DND-41 (cell line): ENCODE data around the gene SIN3B.

Experiments used
- ATAC-seq: fragments of 200-7000 bp; cut with Tn5 transposase; 3 replicates; pipeline ENCODE4 v1.9.1; 2021; ENCODE audit warnings: low read depth; ENCODE audit not compliant: insufficient read depth
- DNase-seq: peaks from one replicate; pipeline ENCODE4 v3.0.0-alpha.2; 2020
- H2AFZ ChIP-seq: 2 replicates; pipeline ENCODE4 v1.6.0; 2012; ENCODE audit warnings: low read depth, low read length
- H3K27ac ChIP-seq: 2 replicates; pipeline ENCODE4 v1.5.1; 2012; ENCODE audit warnings: low read length, inconsistent platforms
- H3K27me3 ChIP-seq: fragments of 200-600 bp; sonication (generic); 2 replicates; pipeline ENCODE4 v1.6.0; 2012; ENCODE audit warnings: low read length, mild to moderate bottlenecking, inconsistent platforms; ENCODE audit not compliant: insufficient read depth, poor library complexity
- H3K36me3 ChIP-seq: 2 replicates; pipeline ENCODE4 v1.5.1; 2012; ENCODE audit warnings: low read length, inconsistent platforms; ENCODE audit not compliant: insufficient read depth
- H3K4me1 ChIP-seq: 2 replicates; pipeline ENCODE4 v1.5.1; 2012; ENCODE audit warnings: mild to moderate bottlenecking, low read length; ENCODE audit not compliant: insufficient read depth
- H3K4me2 ChIP-seq: 2 replicates; pipeline ENCODE4 v1.6.0; 2012; ENCODE audit warnings: mild to moderate bottlenecking, moderate library complexity, low read length, inconsistent platforms; ENCODE audit not compliant: insufficient read depth
- H3K4me3 ChIP-seq, 2 experiments: fragments of 200-600 bp in 1 of 2; shearing (Covaris generic) in 1 of 2; 2 replicates each; pipeline ENCODE4 v1.5.1; 2012 to 2016; ENCODE audit warnings: inconsistent platforms in 2 of 2, low read length in 2 of 2, mild to moderate bottlenecking in 2 of 2, low read depth in 1 of 2, moderate library complexity in 1 of 2
- H3K79me2 ChIP-seq: 2 replicates; pipeline ENCODE4 v1.6.0; 2012; ENCODE audit warnings: low read length, inconsistent platforms; ENCODE audit not compliant: insufficient read depth
- H3K9ac ChIP-seq: 2 replicates; pipeline ENCODE4 v1.6.0; 2012; ENCODE audit warnings: low read depth, mild to moderate bottlenecking, inconsistent platforms, low read length, moderate library complexity
- H3K9me3 ChIP-seq: 2 replicates; pipeline ENCODE4 v1.5.1; 2012; ENCODE audit warnings: low read length, moderate library complexity, mild to moderate bottlenecking, inconsistent platforms; ENCODE audit not compliant: insufficient read depth, severe bottlenecking
- H4K20me1 ChIP-seq: 2 replicates; pipeline ENCODE4 v1.6.0; 2012; ENCODE audit warnings: low read length; ENCODE audit not compliant: insufficient read depth
- CTCF ChIP-seq: IDR thresholded peaks from 2 replicates; pipeline ENCODE4 v1.5.1; 2012; ENCODE audit warnings: borderline replicate concordance, low read length, moderate library complexity, mild to moderate bottlenecking; ENCODE audit not compliant: poor library complexity, severe bottlenecking; ENCODE audit errors: extremely low read depth
- EZH2 ChIP-seq: IDR thresholded peaks from 3 replicates; pipeline ENCODE4 v1.6.1; 2012; ENCODE audit warnings: borderline replicate concordance, low read depth, mild to moderate bottlenecking, moderate library complexity, low read length, inconsistent platforms; ENCODE audit not compliant: severe bottlenecking

Gene SIN3B

GRCh38 chr19:16875584-16876555 is 46.7 kb downstream of the SIN3B start:
- H3K9ac ChIP-seq: no peak overlapping the region

GRCh38 chr19:16876904-16877361 is 47.7 kb downstream of the SIN3B start:
- no peak overlapping the region for H3K9ac ChIP-seq
- no peak overlapping the region for H2AFZ ChIP-seq
- peaks cover 14% of the 10 kb centered on the region for H3K79me2 ChIP-seq
- peaks cover 74% of the 10 kb centered on the region for H3K36me3 ChIP-seq
- ATAC-seq (no peak), DNase-seq (no peak)
- peaks cover 16% of the 10 kb centered on the region for H3K9me3 ChIP-seq
- no peak for TF ChIP-seq CTCF
- TF ChIP-seq EZH2: no peak
- H3K27ac ChIP-seq: no peak overlapping the region
- no peaks in the 10 kb centered on the region for H3K4me1 ChIP-seq
- H3K4me2 ChIP-seq: no peak overlapping the region
- H3K27me3 ChIP-seq: no peaks in the 10 kb centered on the region
- peaks cover 6% of the 10 kb centered on the region for H4K20me1 ChIP-seq
- no peak overlapping the region for H3K4me3 ChIP-seq

More at GRCh38 chr19:16875584-16876555, 46.7 kb downstream of the SIN3B start:
- no peak overlapping the region for H3K27ac ChIP-seq
- H3K4me1 ChIP-seq: no peaks in the 10 kb centered on the region
- H2AFZ ChIP-seq: no peak overlapping the region
- ATAC-seq (no peak), DNase-seq (no peak)
- TF ChIP-seq CTCF (no peak), EZH2 (no peak)
- H3K4me2 ChIP-seq: no peak overlapping the region
- H4K20me1 ChIP-seq: peaks cover 6% of the 10 kb centered on the region
- H3K79me2 ChIP-seq: peaks cover 14% of the 10 kb centered on the region
- no peaks in the 10 kb centered on the region for H3K27me3 ChIP-seq
- H3K36me3 ChIP-seq: peaks cover 83% of the 10 kb centered on the region
- H3K4me3 ChIP-seq: no peak overlapping the region
- peaks cover 5% of the 10 kb centered on the region for H3K9me3 ChIP-seq

GRCh38 chr19:16877581-16877980 is 48.4 kb downstream of the SIN3B start:
- Histone ChIP-seq H3K4me3 (no peak overlapping the region), H3K9ac (no peak overlapping the region), H3K4me1 (no peaks in the 10 kb centered on the region), H3K79me2 (peaks cover 14% of the 10 kb centered on the region), H4K20me1 (peaks cover 6% of the 10 kb centered on the region), H3K36me3 (peaks cover 70% of the 10 kb centered on the region), H3K9me3 (peaks cover 22% of the 10 kb centered on the region), H3K4me2 (no peak overlapping the region), H2AFZ (no peak overlapping the region), H3K27ac (no peak overlapping the region), H3K27me3 (no peaks in the 10 kb centered on the region)
- DNase-seq (no peak), ATAC-seq (no peak)
- TF ChIP-seq EZH2: no peak
- no peak for TF ChIP-seq CTCF
